Tibial nerve (tissue), 4 donors: ENCODE measurements around the gene EXOC6B. TPM values are rescaled to one million over a fixed set of nuclear protein-coding genes. Genes with fewer than 3 reads are reported as not detected.

Source experiments
- DNase-seq, 2 donors: peaks; one replicate each; pipeline ENCODE4 v3.0.0-alpha.2; 2019; ENCODE audit warnings: low spot score in 2 of 2
- H3K27ac ChIP-seq, 4 donors: fragments of 200-600 bp; sonication (generic) in 3 of 4; one replicate each; pipeline ENCODE4 v1.5.1; 2017 to 2019; ENCODE audit warnings: mild to moderate bottlenecking in 1 of 4
- H3K27me3 ChIP-seq, 2 donors: fragments of 200-600 bp; sonication (generic) in 1 of 2; one replicate each; pipeline versions ENCODE4 v1.5.1 to v1.6.0; 2017 to 2019
- H3K36me3 ChIP-seq, 3 donors: fragments of 200-600 bp; sonication (generic); one replicate each; pipeline ENCODE4 v1.5.1; 2018 to 2019
- H3K4me1 ChIP-seq, 4 donors: fragments of 200-600 bp; sonication (generic) in 3 of 4; one replicate each; pipeline ENCODE4 v1.5.1; 2017 to 2019
- H3K4me3 ChIP-seq, 4 donors: fragments of 200-600 bp; sonication (generic) in 3 of 4; one replicate each; pipeline ENCODE4 v1.5.1; 2017 to 2019; ENCODE audit warnings: mild to moderate bottlenecking in 1 of 4, moderate library complexity in 1 of 4
- H3K9me3 ChIP-seq, 4 donors: fragments of 200-600 bp; sonication (generic) in 3 of 4; one replicate each; pipeline ENCODE4 v1.5.1; 2017 to 2019
- EP300 ChIP-seq, 2 donors: sonication (generic); formaldehyde crosslinking; IDR thresholded peaks; one replicate each; pipeline ENCODE4 v1.6.1; 2017; ENCODE audit warnings: antibody characterized with exemption in 2 of 2, mild to moderate bottlenecking in 1 of 2
- POLR2A ChIP-seq, 2 donors: fragments of 450-650 bp; IDR thresholded peaks; one replicate each; pipeline ENCODE4 v1.6.1; 2017; ENCODE audit warnings: antibody characterized with exemption in 2 of 2, mild to moderate bottlenecking in 2 of 2, moderate library complexity in 2 of 2
- WGBS, 2 donors: methylation state at CpG; one replicate each; pipeline ENCODE4 v1.1.5; 2018; 5-methylcytosine and 5-hydroxymethylcytosine counted together
- total RNA-seq, 4 donors: library from RNA; depleted of rRNA; stranded (reverse); fragments of >200 nt; gene quantifications; one replicate each; pipeline ENCODE4 v1.1.0, GENCODE V29; 2016
- TF ChIP-seq, protein P1 (sequence below), 5 experiments: fragments of 200-600 bp in 3 of 5; fragments of 450-650 bp in 2 of 5; sonication (generic) in 3 of 5; IDR thresholded peaks; one replicate each; pipeline ENCODE4 v1.5.1; 2016 to 2019; ENCODE audit warnings: antibody characterized with exemption in 5 of 5, mild to moderate bottlenecking in 3 of 5, moderate library complexity in 2 of 5

EXOC6B gene
- total RNA-seq, 4 donors from 2014 or later, result 22.1 to 41.1 (median 30.3) TPM

DNA sequence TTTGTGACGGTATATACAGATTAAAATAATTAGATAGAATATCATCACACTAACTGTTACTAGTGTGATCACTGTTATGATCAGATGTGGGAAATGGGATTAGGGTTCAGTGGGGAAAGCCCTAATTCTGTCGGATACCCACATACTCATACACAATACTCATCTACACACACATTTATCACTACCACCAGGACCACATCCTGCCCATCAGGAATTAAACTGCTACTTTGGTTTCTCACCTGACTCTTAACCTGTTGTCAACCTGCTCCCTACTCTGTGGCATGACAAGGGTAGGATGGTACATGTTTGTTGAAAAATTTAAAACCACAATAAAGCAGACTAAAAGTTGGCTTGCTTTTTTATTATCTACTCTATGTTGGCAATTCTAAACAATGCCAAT lies 653.4 kb downstream of the EXOC6B start:
- DNase-seq, result no peak
- Histone ChIP-seq H3K4me3 (no peak overlapping the region), H3K36me3 (peaks cover 0 to 29% (median 0%) of the 10 kb centered on the region in 3 donors), H3K27ac (no peak overlapping the region), H3K9me3 (peaks cover 0 to 6% (median 2%) of the 10 kb centered on the region in 4 donors), H3K27me3 (no peaks in the 10 kb centered on the region), H3K4me1 (peaks cover 0 to 6% (median 0%) of the 10 kb centered on the region in 4 donors)
- WGBS, 2 donors, result 91 to 94% methylated on average over 2 of the region's 2 CpGs
- TF ChIP-seq EP300 (IDR thresholded peaks at IDR 0.05), result no peak
- TF ChIP-seq, protein P1, sequence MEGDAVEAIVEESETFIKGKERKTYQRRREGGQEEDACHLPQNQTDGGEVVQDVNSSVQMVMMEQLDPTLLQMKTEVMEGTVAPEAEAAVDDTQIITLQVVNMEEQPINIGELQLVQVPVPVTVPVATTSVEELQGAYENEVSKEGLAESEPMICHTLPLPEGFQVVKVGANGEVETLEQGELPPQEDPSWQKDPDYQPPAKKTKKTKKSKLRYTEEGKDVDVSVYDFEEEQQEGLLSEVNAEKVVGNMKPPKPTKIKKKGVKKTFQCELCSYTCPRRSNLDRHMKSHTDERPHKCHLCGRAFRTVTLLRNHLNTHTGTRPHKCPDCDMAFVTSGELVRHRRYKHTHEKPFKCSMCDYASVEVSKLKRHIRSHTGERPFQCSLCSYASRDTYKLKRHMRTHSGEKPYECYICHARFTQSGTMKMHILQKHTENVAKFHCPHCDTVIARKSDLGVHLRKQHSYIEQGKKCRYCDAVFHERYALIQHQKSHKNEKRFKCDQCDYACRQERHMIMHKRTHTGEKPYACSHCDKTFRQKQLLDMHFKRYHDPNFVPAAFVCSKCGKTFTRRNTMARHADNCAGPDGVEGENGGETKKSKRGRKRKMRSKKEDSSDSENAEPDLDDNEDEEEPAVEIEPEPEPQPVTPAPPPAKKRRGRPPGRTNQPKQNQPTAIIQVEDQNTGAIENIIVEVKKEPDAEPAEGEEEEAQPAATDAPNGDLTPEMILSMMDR (IDR thresholded peaks at IDR 0.05), result no peak
- TF ChIP-seq POLR2A (IDR thresholded peaks at IDR 0.05), result no peak

DNA sequence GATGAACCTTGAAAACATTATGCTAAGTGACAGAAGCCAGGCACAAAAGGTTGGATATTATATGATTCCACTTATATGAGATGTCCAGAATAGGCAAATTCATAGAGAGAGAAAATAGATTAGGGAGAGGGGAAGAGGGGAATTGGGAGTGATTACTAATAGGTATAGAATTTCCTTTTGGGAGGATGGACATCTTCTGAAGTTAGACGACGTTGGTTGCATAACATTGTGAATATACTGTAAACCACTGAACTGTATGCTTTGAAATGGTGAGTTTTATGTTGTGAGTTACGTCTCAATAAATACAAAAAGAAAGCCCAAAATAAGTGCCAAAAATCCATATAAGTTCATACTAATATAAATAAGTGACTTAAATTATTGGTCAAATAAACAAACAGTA lies 659.6 kb downstream of the EXOC6B start:
- no peaks in the 10 kb centered on the region for H3K27me3 ChIP-seq
- H3K36me3 ChIP-seq, result no peaks in the 10 kb centered on the region
- peaks cover 0 to 6% (median 2%) of the 10 kb centered on the region in 4 donors for H3K9me3 ChIP-seq
- H3K27ac ChIP-seq, result no peak overlapping the region
- WGBS, 2 donors, result 85 to 88% methylated on average over 3 of the region's 3 CpGs
- TF ChIP-seq POLR2A (IDR thresholded peaks at IDR 0.05), result no peak
- no peak for TF ChIP-seq EP300 (IDR thresholded peaks at IDR 0.05)
- TF ChIP-seq, protein P1 (IDR thresholded peaks at IDR 0.05), result no peak
- no peaks in the 10 kb centered on the region for H3K4me1 ChIP-seq
- no peak for DNase-seq
- no peak overlapping the region for H3K4me3 ChIP-seq

DNA sequence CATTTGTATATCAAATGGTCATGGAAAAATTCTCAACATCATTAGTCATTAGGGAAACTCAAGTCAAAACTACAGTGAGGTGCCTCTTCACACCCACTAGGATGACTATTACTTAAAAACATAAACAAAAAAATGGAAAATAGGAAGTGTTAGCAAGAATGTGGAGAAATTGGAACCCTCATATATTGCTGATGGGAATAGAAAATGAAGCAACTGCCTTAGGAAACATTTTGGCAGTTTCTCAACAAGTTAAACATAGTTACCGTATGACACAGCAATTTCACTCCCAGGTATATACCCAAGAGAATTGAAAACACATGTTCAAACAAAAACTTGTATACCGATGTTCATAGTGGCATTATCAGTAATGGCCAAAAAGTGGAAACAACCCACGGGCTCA lies 660.0 kb downstream of the EXOC6B start:
- H3K27me3 ChIP-seq, result no peaks in the 10 kb centered on the region
- no peak overlapping the region for H3K27ac ChIP-seq
- H3K9me3 ChIP-seq, result peaks cover 0 to 6% (median 2%) of the 10 kb centered on the region in 4 donors
- DNase-seq, result no peak
- 83 to 87% methylated on average over 3 of the region's 3 CpGs for WGBS, 2 donors
- TF ChIP-seq, protein P1 (IDR thresholded peaks at IDR 0.05), result no peak
- TF ChIP-seq POLR2A (IDR thresholded peaks at IDR 0.05), result no peak
- TF ChIP-seq EP300 (IDR thresholded peaks at IDR 0.05), result no peak
- H3K4me3 ChIP-seq, result no peak overlapping the region
- H3K36me3 ChIP-seq, result no peaks in the 10 kb centered on the region
- no peaks in the 10 kb centered on the region for H3K4me1 ChIP-seq

DNA sequence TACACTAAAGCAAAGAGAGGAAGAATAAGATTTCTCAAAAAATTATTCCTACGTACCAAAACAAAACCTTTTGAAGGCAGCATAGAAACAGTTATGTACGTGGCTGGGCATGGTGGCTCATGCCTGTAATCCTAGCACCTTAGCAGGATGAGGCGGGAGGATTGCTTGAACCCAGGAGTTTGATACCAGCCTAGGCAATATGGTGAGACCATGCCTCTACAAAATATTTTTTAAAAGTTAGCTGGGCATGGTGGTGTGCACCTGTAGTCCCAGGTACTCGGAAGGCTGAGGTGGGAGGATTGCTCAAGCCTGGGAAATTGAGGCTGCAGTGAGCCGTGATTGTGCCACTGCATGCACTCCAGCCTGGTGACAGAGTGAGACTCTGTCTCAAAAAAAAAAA lies 663.3 kb downstream of the EXOC6B start:
- no peak for DNase-seq
- Histone ChIP-seq H3K4me1 (no peaks in the 10 kb centered on the region), H3K9me3 (no peaks in the 10 kb centered on the region), H3K27ac (no peak overlapping the region), H3K27me3 (peaks cover 0 to 6% of the 10 kb centered on the region in 2 donors), H3K4me3 (no peak overlapping the region), H3K36me3 (no peaks in the 10 kb centered on the region)
- 95 to 99% methylated on average over 5 of the region's 5 CpGs for WGBS, 2 donors
- no peak for TF ChIP-seq EP300 (IDR thresholded peaks at IDR 0.05)
- TF ChIP-seq, protein P1 (IDR thresholded peaks at IDR 0.05), result no peak
- no peak for TF ChIP-seq POLR2A (IDR thresholded peaks at IDR 0.05)

DNA sequence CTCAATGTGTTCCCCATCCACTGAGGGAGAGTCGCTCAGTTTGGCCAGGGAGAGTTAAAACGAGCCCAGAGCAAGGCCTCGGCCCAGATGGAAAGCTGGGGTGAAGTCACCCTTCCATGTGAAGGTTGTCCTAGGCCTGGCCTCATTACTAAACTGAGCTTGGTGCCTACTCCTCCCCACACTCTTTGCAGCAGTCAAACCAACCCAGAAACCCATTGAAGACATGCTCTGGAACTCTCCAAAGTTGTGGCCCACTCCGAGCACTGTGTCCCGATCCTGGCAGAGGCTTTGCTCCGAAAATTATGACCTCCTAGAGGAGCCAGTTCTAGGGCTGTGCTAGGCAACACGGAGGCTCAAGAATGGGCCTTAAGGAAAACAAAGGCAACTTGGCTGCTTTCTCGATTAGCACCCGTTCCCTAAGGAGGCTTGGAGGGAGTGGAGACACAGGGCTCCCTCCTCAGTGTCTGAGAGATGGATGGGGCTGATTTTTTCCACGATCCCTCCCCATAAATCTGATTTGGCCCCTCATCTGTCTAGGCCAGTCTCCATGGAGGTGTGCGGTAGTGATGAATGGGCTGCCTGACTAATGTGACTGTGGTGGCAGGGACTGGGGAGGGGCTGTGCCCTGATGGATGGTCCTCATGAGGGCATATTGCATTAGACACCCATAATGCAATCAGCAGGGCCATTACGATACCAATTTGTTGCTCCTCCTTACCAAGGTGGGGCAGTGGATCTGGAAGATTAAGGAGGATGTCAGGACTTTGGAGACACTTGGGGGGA lies 666.4 kb downstream of the EXOC6B start:
- Histone ChIP-seq H3K4me3 (no peak overlapping the region), H3K9me3 (no peaks in the 10 kb centered on the region), H3K27ac (no peak overlapping the region), H3K36me3 (no peaks in the 10 kb centered on the region), H3K27me3 (peaks cover 0 to 21% of the 10 kb centered on the region in 2 donors), H3K4me1 (no peaks in the 10 kb centered on the region)
- 91 to 94% methylated on average over 12 of the region's 12 CpGs for WGBS, 2 donors
- no peak for TF ChIP-seq EP300 (IDR thresholded peaks at IDR 0.05)
- no peak for TF ChIP-seq POLR2A (IDR thresholded peaks at IDR 0.05)
- TF ChIP-seq, protein P1 (IDR thresholded peaks at IDR 0.05), result no peak
- DNase-seq, result no peak
